RWPE2 (cell line): Measurements from ENCODE around the gene UBL4B.
A peak's percentile ranks its signal among the peaks of the same experiment; 100 is the strongest.

ENCODE experiments used
- ATAC-seq: fragments of 200-7000 bp; cut with Tn5 transposase; 3 replicates; pipeline ENCODE4 v1.9.1; 2021; ENCODE audit warnings: low read depth
- DNase-seq: peaks from one replicate; pipeline ENCODE4 v3.0.0-alpha.2; 2020; ENCODE audit warnings: low spot score
- H3K27ac ChIP-seq: fragments of 450-650 bp; 2 replicates; pipeline ENCODE4 v1.5.1; 2017; ENCODE audit warnings: mild to moderate bottlenecking; ENCODE audit not compliant: poor library complexity, severe bottlenecking
- H3K27me3 ChIP-seq: fragments of 250-450 bp; sonication (Bioruptor Pico); 2 replicates; pipeline ENCODE4 v1.5.1; 2021; ENCODE audit warnings: mild to moderate bottlenecking, moderate library complexity; ENCODE audit not compliant: insufficient read depth, poor library complexity, severe bottlenecking
- H3K36me3 ChIP-seq: fragments of 250-450 bp; sonication (Bioruptor Pico); 2 replicates; pipeline ENCODE4 v1.5.1; 2020; ENCODE audit warnings: low read depth, mild to moderate bottlenecking, moderate library complexity
- H3K4me1 ChIP-seq: fragments of 250-450 bp; sonication (Bioruptor Pico); 2 replicates; pipeline ENCODE4 v1.5.1; 2021; ENCODE audit warnings: mild to moderate bottlenecking, moderate library complexity; ENCODE audit not compliant: insufficient read depth, poor library complexity, severe bottlenecking
- H3K4me3 ChIP-seq: fragments of 250-450 bp; sonication (Bioruptor Pico); 2 replicates; pipeline ENCODE4 v1.5.1; 2021; ENCODE audit warnings: mild to moderate bottlenecking, moderate library complexity; ENCODE audit not compliant: severe bottlenecking
- H3K9me3 ChIP-seq: fragments of 250-450 bp; sonication (Bioruptor Pico); 2 replicates; pipeline ENCODE4 v1.5.1; 2021; ENCODE audit warnings: mild to moderate bottlenecking, moderate library complexity; ENCODE audit not compliant: severe bottlenecking
- TF ChIP-seq, protein P1 (sequence below): fragments of 450-650 bp; IDR thresholded peaks from one replicate; pipeline ENCODE4 v1.5.1; 2017; ENCODE audit warnings: mild to moderate bottlenecking, moderate library complexity; ENCODE audit not compliant: poor library complexity, severe bottlenecking

UBL4B gene

DNA sequence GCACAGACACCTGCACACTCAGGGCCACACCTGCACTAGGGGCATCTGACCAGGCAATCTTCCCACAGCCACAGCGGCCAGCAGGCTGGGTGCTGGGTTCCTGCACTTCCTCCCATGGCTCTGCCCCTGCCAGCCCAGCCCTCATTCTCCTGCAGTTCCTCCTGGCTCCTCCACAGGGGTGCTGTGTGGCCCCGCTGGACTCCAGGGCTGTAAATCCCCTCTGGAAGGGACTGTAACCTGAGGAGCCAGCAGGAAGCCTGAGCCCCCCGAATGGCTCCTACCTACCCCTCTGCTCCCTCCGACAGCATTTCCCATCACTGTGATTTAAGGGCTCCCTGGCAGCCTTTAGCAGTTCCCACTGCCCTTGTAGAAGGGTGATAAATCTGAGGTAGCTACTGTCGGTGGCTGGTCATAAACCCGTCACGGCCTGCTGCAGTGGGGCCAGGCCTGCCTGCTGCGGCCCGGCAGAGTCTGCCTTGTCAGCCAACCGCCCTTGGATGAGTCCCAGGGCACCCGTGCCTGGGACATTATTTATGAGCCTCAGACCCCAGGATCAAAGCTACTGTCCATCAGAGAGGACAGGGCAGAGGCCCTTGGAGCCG lies 8.8 kb downstream of the UBL4B start:
- TF ChIP-seq, protein P1, sequence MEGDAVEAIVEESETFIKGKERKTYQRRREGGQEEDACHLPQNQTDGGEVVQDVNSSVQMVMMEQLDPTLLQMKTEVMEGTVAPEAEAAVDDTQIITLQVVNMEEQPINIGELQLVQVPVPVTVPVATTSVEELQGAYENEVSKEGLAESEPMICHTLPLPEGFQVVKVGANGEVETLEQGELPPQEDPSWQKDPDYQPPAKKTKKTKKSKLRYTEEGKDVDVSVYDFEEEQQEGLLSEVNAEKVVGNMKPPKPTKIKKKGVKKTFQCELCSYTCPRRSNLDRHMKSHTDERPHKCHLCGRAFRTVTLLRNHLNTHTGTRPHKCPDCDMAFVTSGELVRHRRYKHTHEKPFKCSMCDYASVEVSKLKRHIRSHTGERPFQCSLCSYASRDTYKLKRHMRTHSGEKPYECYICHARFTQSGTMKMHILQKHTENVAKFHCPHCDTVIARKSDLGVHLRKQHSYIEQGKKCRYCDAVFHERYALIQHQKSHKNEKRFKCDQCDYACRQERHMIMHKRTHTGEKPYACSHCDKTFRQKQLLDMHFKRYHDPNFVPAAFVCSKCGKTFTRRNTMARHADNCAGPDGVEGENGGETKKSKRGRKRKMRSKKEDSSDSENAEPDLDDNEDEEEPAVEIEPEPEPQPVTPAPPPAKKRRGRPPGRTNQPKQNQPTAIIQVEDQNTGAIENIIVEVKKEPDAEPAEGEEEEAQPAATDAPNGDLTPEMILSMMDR = no peak
- Histone ChIP-seq H3K4me3 (no peak overlapping the region), H3K36me3 (no peaks in the 10 kb centered on the region), H3K27ac (no peak overlapping the region), H3K27me3 (no peaks in the 10 kb centered on the region), H3K9me3 (no peaks in the 10 kb centered on the region), H3K4me1 (no peaks in the 10 kb centered on the region)
- no peak for DNase-seq
- ATAC-seq = no peak

DNA sequence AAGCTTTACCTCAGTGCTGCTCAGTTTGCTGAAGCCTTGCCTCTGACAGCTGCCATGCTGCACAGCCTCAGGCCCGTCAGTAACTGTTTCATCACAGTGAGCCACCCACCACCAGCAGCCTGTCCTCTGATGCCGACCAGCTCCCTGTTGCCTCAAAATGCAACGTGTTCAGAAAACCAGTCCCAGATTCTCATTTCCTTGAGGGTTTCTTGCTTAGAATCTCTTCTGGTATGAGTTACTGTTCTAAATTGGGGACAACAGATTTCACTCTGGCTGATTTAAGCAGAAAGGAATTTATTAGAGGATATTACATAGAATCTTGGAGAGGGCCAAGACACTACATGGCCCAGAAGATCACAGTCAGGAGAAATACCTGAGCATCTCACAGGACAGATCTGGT lies 11.0 kb downstream of the UBL4B start:
- Histone ChIP-seq H3K9me3 (no peaks in the 10 kb centered on the region), H3K4me1 (no peaks in the 10 kb centered on the region), H3K27ac (no peak overlapping the region), H3K4me3 (no peak overlapping the region), H3K36me3 (no peaks in the 10 kb centered on the region), H3K27me3 (no peaks in the 10 kb centered on the region)
- DNase-seq (no peak), ATAC-seq (no peak)
- TF ChIP-seq, protein P1 = no peak

DNA sequence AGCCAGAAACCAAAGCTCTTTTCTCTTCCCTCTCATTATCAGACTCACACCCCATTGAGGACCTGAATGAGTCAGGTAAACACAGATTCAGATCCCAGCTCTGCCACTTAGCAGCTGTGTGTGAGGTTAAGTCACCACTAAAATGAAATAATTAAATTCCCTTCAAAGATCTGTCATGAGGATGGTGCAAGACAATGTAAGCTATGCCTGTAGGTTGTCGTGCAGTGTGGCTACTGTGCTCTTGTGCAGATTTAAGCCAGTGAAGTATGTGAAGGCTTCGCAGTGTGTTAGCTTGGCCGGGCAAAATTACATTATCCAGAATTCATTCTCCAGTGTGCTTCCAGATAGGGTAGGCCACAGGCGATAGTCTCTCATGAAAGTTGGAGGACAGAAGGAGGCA lies 13.6 kb downstream of the UBL4B start:
- ATAC-seq (no peak), DNase-seq (no peak)
- H3K9me3 ChIP-seq = no peaks in the 10 kb centered on the region
- no peak overlapping the region for H3K27ac ChIP-seq
- peaks cover 13% of the 10 kb centered on the region for H3K27me3 ChIP-seq
- TF ChIP-seq, protein P1 = no peak
- H3K36me3 ChIP-seq = no peaks in the 10 kb centered on the region
- no peak overlapping the region for H3K4me3 ChIP-seq
- no peaks in the 10 kb centered on the region for H3K4me1 ChIP-seq

DNA sequence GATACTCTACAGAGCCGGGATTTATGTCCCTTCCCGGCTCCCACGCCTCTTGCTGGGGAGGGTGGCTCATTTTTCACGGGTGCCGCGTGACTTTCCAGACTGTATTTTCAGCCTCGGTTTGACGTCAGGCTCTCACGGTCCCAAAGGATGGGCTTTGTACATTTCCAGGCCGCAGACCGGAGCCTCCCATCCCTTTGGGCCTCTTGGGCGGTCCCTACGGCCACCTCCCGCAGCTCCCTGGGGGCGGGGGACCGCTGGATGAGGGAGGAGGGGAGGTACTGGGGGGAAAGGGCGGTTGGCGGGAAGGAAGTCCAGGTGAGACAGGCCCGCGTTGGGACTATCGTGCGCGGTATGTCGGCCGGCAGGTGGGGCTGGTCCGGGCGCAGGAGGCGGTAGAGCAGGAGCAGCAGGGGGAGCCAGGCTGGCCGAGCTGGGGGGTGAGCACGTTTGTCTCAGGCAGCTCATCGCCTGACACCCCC lies 17.9 kb downstream of the UBL4B start:
- H3K4me1 ChIP-seq = no peaks in the 10 kb centered on the region
- H3K27ac ChIP-seq = no peak overlapping the region
- DNase-seq (no peak), ATAC-seq (peak; percentile 56; the same call in 1 of the 3 replicates)
- no peaks in the 10 kb centered on the region for H3K9me3 ChIP-seq
- peaks cover 16% of the 10 kb centered on the region for H3K27me3 ChIP-seq
- no peak overlapping the region for H3K4me3 ChIP-seq
- TF ChIP-seq, protein P1 = peak; percentile 16
- no peaks in the 10 kb centered on the region for H3K36me3 ChIP-seq

DNA sequence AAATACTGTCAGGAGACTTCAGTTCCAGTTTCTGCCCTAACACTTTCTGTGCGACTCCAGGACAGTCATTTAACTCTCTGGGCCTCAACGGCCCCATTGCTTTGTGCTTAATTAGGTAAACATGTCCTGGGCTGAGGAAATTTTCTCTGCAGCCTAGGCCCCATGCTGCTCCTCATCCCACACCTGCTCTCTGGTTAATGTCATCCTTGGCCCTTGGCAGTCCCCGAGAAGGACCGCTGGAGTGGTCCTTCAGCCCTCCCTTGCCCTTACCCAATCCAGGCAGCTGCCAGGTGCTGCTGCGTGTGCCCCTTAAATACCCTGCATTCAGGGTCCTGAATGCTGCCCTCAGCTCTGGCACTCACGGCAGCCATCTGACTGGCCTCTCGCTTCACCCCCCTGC lies 18.7 kb downstream of the UBL4B start:
- TF ChIP-seq, protein P1 = no peak
- peaks cover 16% of the 10 kb centered on the region for H3K27me3 ChIP-seq
- no peak overlapping the region for H3K4me3 ChIP-seq
- no peaks in the 10 kb centered on the region for H3K36me3 ChIP-seq
- H3K4me1 ChIP-seq = no peaks in the 10 kb centered on the region
- no peak for ATAC-seq
- H3K9me3 ChIP-seq = no peaks in the 10 kb centered on the region
- no peak for DNase-seq
- no peak overlapping the region for H3K27ac ChIP-seq
